Activated naive CD4-positive, alpha-beta T cell treated with anti-CD3 and anti-CD28 coated beads for 36 hours (primary cell): Measurements from ENCODE around the gene CAMK1D. TPM values are rescaled to one million over a fixed set of nuclear protein-coding genes. Genes with fewer than 3 reads are reported as not detected.

Experiments
- CTCF ChIA-PET: fragments of 350-600 bp; sonication (Branson Sonifier 250); formaldehyde crosslinking; loops from one replicate; lab custom pipeline; 2021; ENCODE audit warnings: antibody characterized with exemption; lab: Charles Lee
- DNase-seq: peaks from one replicate; pipeline ENCODE4 v3.0.0-alpha.2; 2020
- H3K27ac Mint-ChIP-seq: one replicate; pipeline ENCODE4 v1.8.0; 2021; ENCODE audit warnings: mild to moderate bottlenecking, mixed read lengths
- H3K27me3 Mint-ChIP-seq: one replicate; pipeline ENCODE4 v1.8.0; 2021; ENCODE audit warnings: low read depth, mixed read lengths
- H3K36me3 Mint-ChIP-seq: one replicate; pipeline ENCODE4 v1.8.0; 2021; ENCODE audit warnings: low read depth, mixed read lengths
- H3K4me1 Mint-ChIP-seq: one replicate; pipeline ENCODE4 v1.8.0; 2021; ENCODE audit warnings: low read depth, mixed read lengths
- H3K4me3 Mint-ChIP-seq: one replicate; pipeline ENCODE4 v1.8.0; 2021; ENCODE audit warnings: mild to moderate bottlenecking, moderate library complexity, mixed read lengths
- H3K9me3 Mint-ChIP-seq: one replicate; pipeline ENCODE4 v1.8.0; 2021; ENCODE audit warnings: mixed read lengths
- intact Hi-C: fragments of 100-400 bp; cut with micrococcal nuclease; formaldehyde crosslinking; loops from one replicate; pipeline ENCODE4 v1.15.1; 2023
- total RNA-seq, 2 experiments: library from RNA; stranded (reverse); gene quantifications; one replicate each; pipeline ENCODE4 v1.2.3, GENCODE V29; 2021

The CAMK1D gene
- total RNA-seq, 2 experiments from 2014 or later: 9.5 to 11.3 TPM

DNA sequence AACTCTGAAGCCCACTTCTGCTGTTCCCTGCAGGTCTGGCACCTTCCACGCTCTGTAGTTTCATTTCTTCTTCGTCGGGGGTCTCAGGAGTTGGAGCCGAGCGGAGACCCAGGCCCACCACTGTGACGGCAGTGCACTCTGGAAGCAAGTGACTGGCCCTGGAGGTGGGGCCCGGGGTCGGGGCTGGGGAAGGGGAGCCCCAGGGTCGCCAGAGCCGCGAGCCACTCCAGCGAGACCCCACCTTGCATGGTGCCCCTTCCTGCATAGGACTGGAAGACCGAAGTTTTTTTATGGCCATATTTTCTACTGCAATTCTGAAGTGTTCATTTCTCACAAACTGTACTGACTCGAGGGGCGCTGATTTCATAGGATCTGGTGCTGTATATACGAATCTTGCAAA is 479.4 kb downstream of the CAMK1D start:
- DNase-seq: no peak
- no peaks in the 10 kb centered on the region for H3K9me3 Mint-ChIP-seq
- no peak overlapping the region for H3K27ac Mint-ChIP-seq
- no peaks in the 10 kb centered on the region for H3K4me1 Mint-ChIP-seq
- no peak overlapping the region for H3K4me3 Mint-ChIP-seq
- intact Hi-C loops: no loop called here
- H3K27me3 Mint-ChIP-seq: no peaks in the 10 kb centered on the region
- CTCF ChIA-PET: no interaction called here
- H3K36me3 Mint-ChIP-seq: peaks cover 12% of the 10 kb centered on the region

DNA sequence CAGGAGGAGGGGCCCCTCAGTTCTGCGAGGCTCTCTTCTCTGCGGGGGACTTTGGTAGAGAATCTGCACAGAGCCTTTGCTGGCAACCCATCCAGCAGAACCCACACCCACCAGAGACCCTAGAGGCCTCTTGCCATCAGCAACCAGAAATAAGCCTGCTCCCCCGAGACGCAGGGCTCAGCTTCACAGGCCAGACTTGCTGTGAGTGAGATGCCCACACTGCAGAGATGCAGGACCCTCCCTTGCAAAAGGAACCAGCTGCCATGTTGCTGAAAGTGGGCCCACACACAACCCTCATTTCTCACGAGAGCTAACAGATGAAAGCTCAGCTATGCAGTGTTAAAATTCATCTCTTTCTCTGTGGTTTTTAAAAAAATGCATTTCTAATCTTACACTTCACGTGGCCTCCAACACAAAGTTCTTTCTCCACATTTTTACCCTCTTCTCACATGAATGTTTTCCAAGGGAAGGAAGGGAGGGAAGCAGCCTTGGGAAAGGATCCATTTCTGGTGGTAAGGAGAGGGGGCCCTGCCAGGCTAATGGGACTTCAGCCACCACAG is 480.6 kb downstream of the CAMK1D start:
- Mint-ChIP-seq H3K9me3 (no peaks in the 10 kb centered on the region), H3K36me3 (peaks cover 9% of the 10 kb centered on the region), H3K4me1 (no peaks in the 10 kb centered on the region), H3K27me3 (no peaks in the 10 kb centered on the region), H3K27ac (no peak overlapping the region), H3K4me3 (no peak overlapping the region)
- intact Hi-C loops: no loop called here
- CTCF ChIA-PET: no interaction called here
- DNase-seq: no peak

DNA sequence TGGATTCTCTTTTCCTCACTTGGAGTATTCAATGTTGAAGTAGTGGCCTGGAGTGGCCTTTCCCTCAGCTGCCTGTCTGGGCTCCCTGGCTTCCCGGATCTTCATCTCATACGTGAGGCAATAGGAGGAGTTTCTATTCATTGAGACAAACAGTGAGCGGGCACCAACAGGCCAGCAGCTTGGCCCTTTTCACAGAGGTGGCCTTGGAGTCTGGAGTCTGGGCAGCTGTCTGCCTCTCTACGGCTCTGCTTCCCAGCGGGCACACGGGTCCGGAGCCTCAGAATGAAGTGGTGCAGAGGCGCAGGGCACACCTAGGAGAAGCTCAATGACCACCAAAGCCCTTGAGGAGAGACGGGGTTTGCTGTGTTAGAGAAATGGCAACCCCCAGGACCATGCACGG is 482.7 kb downstream of the CAMK1D start:
- DNase-seq: no peak
- H3K4me1 Mint-ChIP-seq: no peaks in the 10 kb centered on the region
- H3K36me3 Mint-ChIP-seq: peaks cover 5% of the 10 kb centered on the region
- intact Hi-C loops: no loop called here
- no peaks in the 10 kb centered on the region for H3K27me3 Mint-ChIP-seq
- H3K27ac Mint-ChIP-seq: no peak overlapping the region
- no peak overlapping the region for H3K4me3 Mint-ChIP-seq
- CTCF ChIA-PET: no interaction called here
- H3K9me3 Mint-ChIP-seq: no peaks in the 10 kb centered on the region

DNA sequence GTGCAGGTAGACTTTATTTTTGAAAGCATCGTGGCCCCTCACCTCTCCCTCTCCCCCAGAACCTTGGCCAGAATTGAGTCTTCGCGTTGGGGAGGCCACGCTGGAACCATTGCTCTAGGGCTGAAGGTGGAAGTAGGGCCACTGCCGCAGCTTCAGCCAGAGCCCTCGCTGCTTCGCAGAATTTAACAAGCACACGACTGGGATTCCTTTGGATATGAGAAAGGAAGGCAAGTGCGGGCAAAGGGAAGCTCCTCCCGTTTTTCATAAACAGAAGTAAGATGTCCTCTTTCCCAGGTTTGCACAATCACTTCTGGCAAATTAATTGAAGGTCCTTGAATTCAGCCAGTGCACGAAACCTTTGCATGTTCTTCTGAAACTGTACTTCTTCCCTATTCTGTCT is 484.1 kb downstream of the CAMK1D start:
- intact Hi-C loops: no loop called here
- no peak overlapping the region for H3K27ac Mint-ChIP-seq
- no peak for DNase-seq
- H3K36me3 Mint-ChIP-seq: peaks cover 3% of the 10 kb centered on the region
- H3K9me3 Mint-ChIP-seq: no peaks in the 10 kb centered on the region
- CTCF ChIA-PET: interaction anchor here (0.6 kb wide), 1 partner anchor 157 kb away, joined by 4 read pairs; no protein-coding TSS in a partner anchor
- no peaks in the 10 kb centered on the region for H3K4me1 Mint-ChIP-seq
- no peak overlapping the region for H3K4me3 Mint-ChIP-seq
- H3K27me3 Mint-ChIP-seq: no peaks in the 10 kb centered on the region

DNA sequence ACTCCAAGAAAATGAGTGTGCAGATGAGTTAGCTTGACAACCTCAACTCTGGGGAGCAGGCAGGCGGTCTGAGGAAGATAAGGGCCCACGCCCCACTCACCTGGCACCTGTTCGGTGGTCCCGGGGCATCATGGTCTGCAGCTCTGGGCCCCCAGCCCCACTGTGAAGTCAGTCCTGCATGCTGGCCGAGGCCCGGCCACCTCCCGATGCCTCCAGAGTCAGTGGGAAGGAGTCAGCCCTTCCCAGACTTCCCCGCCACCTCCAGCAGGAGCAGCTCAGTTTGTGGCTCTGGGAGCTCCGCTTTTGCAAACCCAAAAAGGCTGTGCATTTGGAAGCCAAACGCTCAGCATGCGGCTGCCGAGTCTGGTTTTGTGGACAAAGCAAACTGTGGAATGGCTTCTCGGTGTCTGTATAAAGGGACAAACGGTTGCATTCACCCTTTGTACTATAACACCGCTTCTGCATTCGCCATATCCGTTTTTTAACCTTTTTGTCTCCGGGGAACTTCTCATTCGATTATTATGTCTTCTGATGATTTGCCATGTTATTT is 484.8 kb downstream of the CAMK1D start:
- CTCF ChIA-PET: no interaction called here
- Mint-ChIP-seq H3K27ac (no peak overlapping the region), H3K27me3 (no peaks in the 10 kb centered on the region), H3K9me3 (no peaks in the 10 kb centered on the region), H3K4me1 (no peaks in the 10 kb centered on the region), H3K4me3 (no peak overlapping the region), H3K36me3 (peaks cover 2% of the 10 kb centered on the region)
- intact Hi-C loops: no loop called here
- DNase-seq: no peak

DNA sequence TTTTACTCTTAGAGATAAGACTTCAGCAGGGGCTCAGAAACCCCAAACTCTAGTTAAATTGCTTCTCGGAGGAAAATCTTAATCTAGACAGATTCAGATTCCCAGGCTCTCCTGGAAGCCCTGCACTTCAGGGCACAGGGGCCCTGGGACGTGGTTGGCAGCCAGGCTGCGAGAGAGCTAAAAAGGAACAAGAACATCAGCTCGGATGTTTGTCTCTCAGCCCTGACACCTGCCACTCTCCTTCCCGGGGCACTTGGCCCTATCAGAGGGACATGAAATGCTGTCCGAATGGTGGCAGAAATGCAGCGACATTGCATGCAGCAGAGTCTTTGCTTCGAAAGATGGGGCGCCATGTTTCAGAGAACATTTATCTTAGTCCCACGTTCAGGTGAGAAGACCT is 485.4 kb downstream of the CAMK1D start:
- Mint-ChIP-seq H3K4me1 (no peaks in the 10 kb centered on the region), H3K27ac (no peak overlapping the region), H3K4me3 (no peak overlapping the region), H3K27me3 (no peaks in the 10 kb centered on the region), H3K36me3 (peaks cover under 1% of the 10 kb centered on the region), H3K9me3 (no peaks in the 10 kb centered on the region)
- CTCF ChIA-PET: no interaction called here
- intact Hi-C loops: no loop called here
- no peak for DNase-seq

DNA sequence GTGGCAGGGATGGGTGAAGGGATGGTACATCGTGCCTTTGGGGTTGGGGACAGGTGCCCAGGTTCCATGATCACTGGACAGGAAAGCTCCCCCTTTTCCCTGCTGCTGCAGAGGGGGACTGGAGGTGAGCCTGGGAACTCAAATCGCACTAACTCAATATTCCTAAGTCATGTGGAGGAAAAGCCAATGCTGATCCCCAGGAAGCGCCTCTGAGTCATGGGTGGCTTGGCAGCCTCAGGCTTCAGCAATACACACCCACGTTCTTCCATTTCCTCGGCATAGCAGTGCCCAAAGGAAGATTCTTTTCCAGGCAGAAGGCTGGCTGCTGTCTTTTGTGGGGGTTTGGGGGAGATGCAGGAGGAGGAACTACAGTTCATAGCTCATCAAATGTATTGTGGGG is 486.4 kb downstream of the CAMK1D start:
- Mint-ChIP-seq H3K27ac (no peak overlapping the region), H3K36me3 (no peaks in the 10 kb centered on the region), H3K27me3 (no peaks in the 10 kb centered on the region), H3K4me3 (no peak overlapping the region), H3K9me3 (no peaks in the 10 kb centered on the region), H3K4me1 (no peaks in the 10 kb centered on the region)
- intact Hi-C loops: no loop called here
- CTCF ChIA-PET: no interaction called here
- no peak for DNase-seq

DNA sequence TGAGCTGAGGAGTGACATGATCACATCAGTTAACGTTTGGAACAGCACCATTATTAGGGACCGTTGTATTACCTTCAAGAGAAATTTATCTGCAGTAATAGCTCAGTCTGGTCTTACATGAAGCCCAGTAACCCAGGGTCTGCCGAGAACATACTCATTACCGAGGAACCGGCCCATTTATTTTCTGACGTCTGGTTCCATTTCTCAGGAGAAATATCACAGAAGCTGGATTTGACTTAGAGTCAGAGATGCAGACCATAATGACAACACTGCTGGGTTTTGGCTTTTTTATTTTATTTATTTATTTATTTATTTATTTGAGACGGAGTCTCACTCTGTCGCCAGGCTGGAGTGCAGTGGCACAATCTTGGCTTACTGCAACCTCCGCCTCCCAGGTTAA is 489.0 kb downstream of the CAMK1D start:
- DNase-seq: no peak
- CTCF ChIA-PET: no interaction called here
- Mint-ChIP-seq H3K9me3 (no peaks in the 10 kb centered on the region), H3K27me3 (no peaks in the 10 kb centered on the region), H3K36me3 (no peaks in the 10 kb centered on the region), H3K27ac (no peak overlapping the region), H3K4me1 (no peaks in the 10 kb centered on the region), H3K4me3 (no peak overlapping the region)
- intact Hi-C loops: no loop called here

DNA sequence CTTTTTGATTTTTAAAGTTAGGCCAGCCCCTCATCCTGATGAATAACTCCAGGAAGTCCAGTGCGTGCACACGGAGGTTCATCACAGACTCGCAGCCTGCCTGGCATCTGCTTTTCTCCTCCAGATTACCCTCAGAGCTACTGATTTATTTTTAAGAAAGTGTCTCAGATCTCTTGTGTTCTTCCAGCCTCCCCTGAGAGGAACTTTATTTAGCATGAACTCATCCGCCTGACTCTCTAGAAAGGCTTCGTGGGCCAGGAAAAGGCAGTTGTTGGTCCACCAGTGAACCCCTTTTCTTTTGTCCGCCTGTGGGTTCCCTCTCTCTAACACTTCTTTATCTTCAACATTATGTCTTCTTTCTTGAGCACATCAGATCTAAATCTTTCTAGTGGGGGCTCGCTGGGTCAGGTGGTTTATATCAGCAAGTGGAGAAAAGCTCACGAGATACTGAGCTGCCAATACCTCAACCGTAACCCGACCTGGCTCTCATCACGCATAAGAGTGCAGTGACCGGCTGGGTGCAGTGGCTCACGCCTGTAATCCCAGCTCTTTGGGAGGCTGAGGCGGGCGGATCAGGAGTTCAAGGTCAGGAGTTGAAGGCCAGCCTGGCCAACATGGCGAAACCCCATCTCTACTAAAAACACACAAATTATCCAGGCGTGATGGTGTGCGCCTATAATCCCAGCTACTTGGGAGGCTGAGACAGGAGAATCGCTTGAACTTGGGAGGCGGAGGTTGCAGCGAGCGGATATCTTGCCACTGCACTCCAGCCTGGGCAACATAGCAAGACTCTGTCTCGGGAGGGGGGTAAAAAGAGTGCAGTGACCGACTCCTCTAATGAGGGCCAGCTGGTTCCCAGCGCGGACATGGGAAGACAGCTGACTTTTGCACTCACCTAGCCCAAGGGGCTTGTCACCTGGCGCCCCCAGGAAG is 489.9 kb downstream of the CAMK1D start:
- intact Hi-C loops: no loop called here
- no peak for DNase-seq
- CTCF ChIA-PET: no interaction called here
- Mint-ChIP-seq H3K9me3 (no peaks in the 10 kb centered on the region), H3K4me3 (no peak overlapping the region), H3K27me3 (no peaks in the 10 kb centered on the region), H3K27ac (no peak overlapping the region), H3K4me1 (no peaks in the 10 kb centered on the region), H3K36me3 (no peaks in the 10 kb centered on the region)

DNA sequence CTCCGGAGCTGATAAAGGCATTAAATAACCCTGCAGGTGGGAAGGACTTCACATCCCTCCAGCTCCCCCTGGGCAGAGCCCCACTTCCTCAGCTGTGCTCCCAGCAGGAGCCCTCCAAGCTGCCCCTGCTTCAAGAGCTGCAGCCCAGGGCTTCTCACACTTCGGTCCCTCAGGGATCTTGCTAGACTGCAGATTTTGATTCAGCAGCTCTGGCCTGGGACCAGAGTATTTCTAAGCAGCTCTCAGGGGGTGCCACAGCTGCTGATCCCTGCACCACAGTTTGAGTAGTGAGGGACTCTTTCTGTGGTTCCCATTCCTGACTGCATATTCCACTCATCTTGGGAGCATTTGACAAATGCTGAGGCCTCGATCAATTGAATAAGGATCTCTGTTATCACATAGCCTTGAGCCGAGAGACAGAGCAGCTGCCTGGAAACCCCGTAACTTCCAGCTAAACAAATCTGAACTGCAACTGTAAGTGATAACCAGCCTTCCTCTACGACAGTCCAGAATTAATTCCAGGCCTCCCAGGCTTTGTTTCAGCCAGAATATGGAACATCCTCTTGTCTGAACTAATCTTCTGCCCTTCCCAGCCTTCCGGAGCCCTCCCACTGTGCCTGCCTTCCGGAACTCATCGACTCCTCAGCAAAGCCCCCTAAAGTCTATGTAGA is 490.7 kb downstream of the CAMK1D start:
- Mint-ChIP-seq H3K4me1 (no peaks in the 10 kb centered on the region), H3K27me3 (no peaks in the 10 kb centered on the region), H3K36me3 (no peaks in the 10 kb centered on the region), H3K4me3 (no peak overlapping the region), H3K27ac (no peak overlapping the region), H3K9me3 (no peaks in the 10 kb centered on the region)
- DNase-seq: no peak
- CTCF ChIA-PET: no interaction called here
- intact Hi-C loops: no loop called here

DNA sequence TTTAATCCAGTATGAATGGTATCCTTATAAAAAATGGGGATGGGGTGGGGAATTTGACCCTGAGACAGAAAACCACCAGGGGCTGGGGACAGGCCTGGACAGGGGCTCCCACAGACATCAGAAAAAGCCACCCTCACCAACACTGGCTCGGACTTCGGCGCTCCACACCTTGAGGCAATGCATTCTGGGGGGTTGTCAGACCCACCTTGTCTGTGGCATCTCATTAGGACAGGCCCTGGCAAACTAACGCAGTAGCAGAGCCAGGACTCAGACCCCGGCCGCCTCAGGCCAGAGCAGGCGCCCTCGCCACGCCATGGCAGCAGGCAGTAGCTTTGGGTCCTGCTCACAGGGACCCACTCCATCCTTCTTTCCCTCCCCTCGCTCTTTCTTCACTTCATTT is 492.1 kb downstream of the CAMK1D start:
- no peak for DNase-seq
- Mint-ChIP-seq H3K27ac (no peak overlapping the region), H3K4me1 (no peaks in the 10 kb centered on the region), H3K27me3 (no peaks in the 10 kb centered on the region), H3K9me3 (no peaks in the 10 kb centered on the region), H3K4me3 (no peak overlapping the region), H3K36me3 (no peaks in the 10 kb centered on the region)
- CTCF ChIA-PET: no interaction called here
- intact Hi-C loops: no loop called here

DNA sequence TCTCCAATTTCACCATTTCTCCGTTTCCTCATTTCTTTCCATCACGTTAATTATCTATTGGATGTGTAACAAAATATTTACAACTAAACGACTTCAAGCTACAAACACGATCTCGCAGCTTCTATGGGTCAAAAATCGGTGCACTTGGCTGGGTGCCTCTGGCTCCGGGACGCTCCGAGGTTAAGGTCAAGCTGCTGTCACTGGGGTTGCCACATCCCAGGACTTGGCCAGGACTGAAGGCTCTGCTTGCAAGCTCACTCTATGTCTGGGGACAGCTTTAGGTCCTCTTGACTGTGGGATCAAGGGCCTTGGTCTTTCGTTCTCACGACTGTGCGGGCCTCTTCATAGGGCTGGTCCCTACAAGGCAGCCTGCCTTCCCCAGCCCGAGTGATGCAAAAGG is 492.5 kb downstream of the CAMK1D start:
- intact Hi-C loops: no loop called here
- CTCF ChIA-PET: no interaction called here
- Mint-ChIP-seq H3K27me3 (no peaks in the 10 kb centered on the region), H3K36me3 (no peaks in the 10 kb centered on the region), H3K4me3 (no peak overlapping the region), H3K4me1 (no peaks in the 10 kb centered on the region), H3K9me3 (no peaks in the 10 kb centered on the region), H3K27ac (no peak overlapping the region)
- DNase-seq: no peak
